IPS-18c (cell line): ENCODE results near the gene PUM1.
"Not testable (repeated sequence)": the region's sequence is repeated elsewhere in the genome, so short reads cannot be mapped to it uniquely, and the experiment has no call there.

ENCODE experiments used
- H3K4me3 ChIP-seq: 2 replicates; pipeline ENCODE4 v1.7.0; 2013; ENCODE audit warnings: low read depth, mild to moderate bottlenecking, low read length, moderate library complexity; ENCODE audit not compliant: insufficient read depth
- H3K9me3 ChIP-seq: one replicate; pipeline ENCODE4 v1.6.1; 2013; ENCODE audit warnings: mild to moderate bottlenecking, low read length, moderate library complexity; ENCODE audit not compliant: control insufficient read depth, insufficient read depth

Gene PUM1

DNA sequence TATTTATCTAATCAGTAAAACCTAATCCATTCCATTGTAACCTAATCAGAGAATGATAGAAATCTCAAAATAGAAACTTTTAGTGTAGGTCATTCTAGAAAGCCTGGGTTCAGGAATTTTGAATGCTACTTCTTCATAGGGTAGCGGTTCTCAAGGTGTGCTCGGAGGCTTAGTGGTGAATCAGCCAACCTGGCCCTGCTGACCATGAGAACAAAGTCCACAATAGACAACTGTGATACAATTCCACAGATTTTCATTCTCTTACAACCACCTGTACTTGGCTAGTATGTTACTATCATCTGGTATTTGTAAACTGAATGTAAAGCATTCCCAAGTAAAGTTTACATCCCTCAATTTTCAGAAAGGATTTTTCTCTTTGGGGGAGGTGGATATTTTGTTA lies 7.5 kb upstream of the PUM1 start:
- no peak overlapping the region for H3K4me3 ChIP-seq
- peaks cover 2% of the 10 kb centered on the region for H3K9me3 ChIP-seq

DNA sequence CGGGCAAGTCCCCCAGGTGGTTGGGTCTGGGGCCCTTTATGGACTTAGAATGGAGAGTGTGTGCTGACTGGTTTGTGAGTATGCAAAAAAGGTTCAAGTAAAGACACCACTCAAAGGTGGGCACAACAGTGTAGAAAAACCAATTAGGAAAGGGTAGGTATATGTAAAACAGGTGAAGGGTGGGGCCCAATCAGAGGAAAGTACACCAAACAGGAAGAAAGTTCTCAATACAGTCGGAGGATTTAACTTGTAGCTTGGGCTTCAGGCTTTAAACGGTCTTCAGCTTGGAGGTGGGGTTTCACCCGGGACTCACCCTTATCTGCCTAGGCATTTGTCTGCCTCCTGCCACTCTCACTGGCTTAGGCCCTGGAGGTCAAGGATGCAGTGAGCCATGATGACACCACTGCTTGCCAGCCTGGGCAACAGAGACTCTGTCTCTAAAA lies 6.8 kb upstream of the PUM1 start:
- no peak overlapping the region for H3K4me3 ChIP-seq

DNA sequence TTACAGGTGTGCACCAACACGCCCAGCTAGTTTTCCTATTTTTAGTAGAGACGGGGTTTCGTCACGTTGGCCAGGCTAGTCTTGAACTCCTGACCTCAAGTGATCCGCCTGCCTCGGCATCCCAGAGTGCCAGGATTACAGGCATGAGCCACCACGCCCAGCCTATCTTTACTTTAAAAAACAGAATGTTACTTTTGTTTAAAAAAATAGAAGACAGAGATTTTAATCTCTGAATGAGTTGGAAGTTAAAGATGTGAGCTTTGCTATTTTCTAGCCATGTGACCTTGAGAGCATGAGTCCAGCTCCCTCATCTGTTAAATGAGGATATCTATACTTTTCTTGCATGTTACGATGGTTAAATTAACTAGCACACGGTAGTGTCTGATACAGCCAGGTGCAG lies 3.9 kb upstream of the PUM1 start:
- H3K9me3 ChIP-seq, result peaks cover 2% of the 10 kb centered on the region
- H3K4me3 ChIP-seq, result no peak overlapping the region

More for the DNA sequence above, 6.8 kb upstream of the PUM1 start:
- peaks cover 2% of the 10 kb centered on the region for H3K9me3 ChIP-seq

DNA sequence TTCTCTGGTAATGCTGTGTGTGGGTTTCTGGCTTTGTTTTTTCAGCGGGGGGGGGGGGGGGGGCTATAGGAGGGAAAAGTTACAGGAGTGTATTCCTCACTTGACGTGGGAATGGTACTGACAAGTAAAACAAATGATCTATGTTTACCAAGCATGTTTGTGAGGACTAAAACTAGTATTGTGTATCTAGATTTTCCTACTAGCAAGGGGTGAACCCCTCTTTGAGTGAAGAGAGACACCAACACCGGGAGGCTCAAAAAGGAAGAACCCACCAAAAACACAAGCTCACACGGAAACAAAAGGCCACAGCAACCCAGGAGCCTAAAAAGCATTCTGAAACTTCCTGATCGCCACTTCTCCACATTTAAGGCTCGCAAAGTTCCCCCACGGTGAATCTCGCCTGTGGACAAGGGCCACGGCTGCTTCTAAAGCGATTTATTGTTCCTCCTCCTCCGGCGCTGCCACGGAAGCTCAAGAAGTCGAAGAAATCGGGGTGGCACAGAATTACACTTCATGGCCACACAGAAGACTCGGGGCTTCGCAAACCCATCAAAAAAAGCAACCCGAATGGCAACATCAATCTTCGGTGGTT lies 703 bp downstream of the PUM1 start:
- Histone ChIP-seq H3K9me3 (no peaks in the 10 kb centered on the region), H3K4me3 (peak overlapping the region; percentile 95)

DNA sequence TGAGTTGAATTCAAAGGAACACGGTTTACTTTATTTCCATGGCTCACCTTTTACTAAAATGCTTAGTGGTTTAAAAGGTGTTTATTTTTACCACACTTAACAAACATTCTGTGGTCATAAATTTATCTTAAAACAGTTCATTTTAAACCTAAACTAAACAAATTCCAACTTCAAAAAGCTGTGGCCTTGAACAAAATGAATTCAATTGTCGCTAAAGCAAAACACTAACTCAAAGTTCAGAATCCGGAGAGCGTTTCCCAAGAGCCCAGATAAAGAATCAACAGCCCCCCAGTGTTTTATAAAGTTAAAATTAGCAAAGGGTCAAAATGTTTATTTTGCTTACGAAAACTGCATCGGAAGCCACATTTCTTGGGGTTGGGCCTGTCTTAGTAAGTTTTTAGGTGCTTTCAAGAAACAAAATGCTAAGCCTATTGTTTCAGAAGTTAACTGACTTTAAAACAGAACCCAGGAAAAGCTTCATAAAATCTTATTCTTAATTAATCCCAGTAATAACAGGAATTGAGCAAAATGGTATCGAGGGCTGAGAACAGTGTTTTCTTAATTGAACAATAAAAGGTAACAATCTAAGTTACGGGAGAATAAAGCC lies 1.3 kb downstream of the PUM1 start:
- Histone ChIP-seq H3K9me3 (no peaks in the 10 kb centered on the region), H3K4me3 (peak overlapping the region; percentile 95)

DNA sequence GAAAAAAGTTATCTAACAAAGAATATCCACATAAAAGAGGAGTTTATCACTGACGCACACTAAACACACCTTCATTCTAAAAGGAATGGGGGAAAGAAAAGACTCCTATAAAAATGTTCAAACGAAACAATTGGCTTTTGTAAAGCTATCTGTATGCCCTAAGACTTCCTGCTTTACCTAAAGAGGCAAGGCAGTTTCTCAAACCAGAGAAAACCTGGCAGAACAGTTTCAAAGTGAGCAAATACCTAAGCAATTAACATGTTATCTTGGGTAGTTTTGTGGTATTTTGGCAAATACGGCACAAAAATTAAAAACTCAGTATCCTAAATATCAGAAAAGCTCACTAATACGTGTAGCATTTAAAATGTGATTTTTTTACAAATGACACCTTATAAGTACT lies 1.9 kb downstream of the PUM1 start:
- Histone ChIP-seq H3K9me3 (no peaks in the 10 kb centered on the region), H3K4me3 (peak overlapping the region; percentile 95)

DNA sequence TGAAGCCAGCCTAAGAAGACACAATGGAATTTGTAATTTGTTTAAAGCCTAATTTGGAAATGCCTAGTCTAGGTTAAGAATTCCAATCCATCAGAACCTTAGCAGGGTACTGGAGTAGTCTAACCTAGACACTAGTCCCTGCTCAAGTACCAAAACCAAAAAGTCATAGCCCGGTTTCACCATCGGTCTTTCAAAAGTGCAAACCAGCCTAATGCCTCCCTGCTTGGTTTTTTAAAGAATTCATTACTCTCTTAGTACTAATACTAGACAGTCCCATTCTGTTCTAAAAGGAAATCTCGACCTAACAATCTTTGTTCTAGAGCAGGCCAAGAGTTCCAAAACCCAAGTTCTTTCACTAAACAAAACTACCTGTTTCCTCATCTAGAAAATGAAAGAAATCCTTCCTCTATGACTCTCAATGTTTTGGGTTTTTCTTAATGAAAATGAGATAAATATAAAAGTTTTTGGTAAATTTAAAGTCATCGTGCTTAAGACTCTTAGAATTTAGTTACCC lies 2.6 kb downstream of the PUM1 start:
- Histone ChIP-seq H3K9me3 (no peaks in the 10 kb centered on the region), H3K4me3 (no peak overlapping the region)

DNA sequence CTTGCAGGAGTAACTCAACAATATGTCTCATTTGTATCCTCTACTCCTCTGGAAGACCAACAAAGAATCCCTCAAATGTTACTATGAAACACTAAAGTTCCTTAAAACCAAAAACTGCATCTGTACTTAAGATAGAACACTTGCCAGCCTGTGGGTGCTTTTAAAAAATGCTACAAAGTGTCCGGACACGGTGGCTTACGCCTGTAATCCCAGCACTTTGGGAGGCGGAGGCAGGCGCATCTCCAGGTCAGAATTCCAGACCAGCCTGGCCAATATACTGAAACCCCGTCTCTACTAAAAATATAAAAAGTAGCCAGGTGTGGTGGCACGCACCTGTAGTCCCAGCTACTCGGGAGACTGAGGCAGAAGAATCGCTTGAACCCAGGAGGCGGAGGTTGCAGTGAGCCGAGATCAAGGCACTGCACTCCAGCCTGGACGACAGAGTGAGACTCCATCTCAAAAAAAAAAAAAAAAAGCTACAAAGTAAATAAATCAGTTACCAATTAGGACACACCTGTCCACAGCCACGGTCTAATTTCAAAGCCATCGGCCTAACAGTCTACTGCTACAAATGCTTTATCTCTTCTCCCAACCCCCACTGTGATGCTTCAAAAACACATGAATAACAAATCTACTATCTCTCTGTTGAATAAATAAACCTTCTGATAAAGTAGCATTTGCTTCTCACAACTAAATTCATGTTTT lies 3.2 kb downstream of the PUM1 start:
- not testable (repeated sequence) for H3K9me3 ChIP-seq, H3K4me3 ChIP-seq

DNA sequence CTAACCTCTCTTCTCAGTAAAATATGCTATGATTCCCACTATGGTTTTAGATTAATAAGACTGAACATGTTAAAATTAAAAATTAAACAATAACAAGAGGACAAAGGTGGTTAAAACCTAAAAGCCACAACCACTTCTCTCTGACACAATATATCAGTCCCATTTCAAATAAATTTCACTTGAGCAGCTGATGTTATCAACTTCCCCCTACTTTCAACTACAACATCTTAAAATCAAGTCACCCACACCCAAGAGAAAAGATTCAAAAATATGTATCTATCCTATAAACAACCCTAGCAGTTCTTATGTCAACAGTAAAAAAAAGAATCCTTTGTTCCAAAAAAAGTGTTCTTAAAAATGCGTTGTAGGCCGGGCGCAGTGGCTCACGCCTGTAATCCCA lies 7.5 kb downstream of the PUM1 start:
- Histone ChIP-seq H3K9me3 (no peaks in the 10 kb centered on the region), H3K4me3 (no peak overlapping the region)

DNA sequence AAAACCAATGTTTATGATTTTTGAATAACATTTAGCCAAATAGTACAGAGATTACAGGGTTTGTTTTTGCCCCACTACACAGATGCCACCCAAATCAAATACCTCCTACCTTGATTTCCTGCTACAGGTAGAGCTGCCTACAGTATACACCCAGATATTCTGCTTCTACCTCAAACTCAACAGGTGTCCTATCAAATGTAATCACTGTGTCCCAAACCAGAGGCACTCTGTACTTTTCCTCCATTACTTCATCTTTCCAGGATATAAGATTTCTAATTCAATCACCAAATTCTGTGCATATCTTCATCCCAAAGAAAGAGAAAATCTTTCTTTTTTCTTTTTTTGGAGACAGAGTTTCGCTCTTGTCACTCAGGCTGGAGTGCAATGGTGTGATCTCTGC lies 9.6 kb downstream of the PUM1 start:
- no peaks in the 10 kb centered on the region for H3K9me3 ChIP-seq
- H3K4me3 ChIP-seq, result no peak overlapping the region

DNA sequence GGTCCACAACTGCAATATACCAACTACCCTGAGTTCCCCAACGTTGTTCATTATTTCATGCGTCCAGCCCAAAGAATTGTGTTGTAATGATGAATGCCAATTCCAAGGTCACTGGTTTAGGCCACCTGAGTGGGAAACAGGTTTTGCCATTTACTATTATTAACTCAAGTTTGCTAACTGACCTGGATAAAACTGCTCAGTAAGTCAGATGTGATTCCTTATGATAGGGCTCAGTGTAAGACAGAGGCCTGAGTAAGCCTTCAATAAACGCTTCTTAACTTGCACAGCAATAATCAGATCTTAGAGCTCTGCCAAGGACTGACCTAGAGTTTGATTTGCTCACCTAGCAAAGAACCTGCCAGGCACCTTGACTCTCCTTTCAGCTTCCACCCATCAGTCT lies 10.0 kb downstream of the PUM1 start:
- Histone ChIP-seq H3K9me3 (no peaks in the 10 kb centered on the region), H3K4me3 (no peak overlapping the region)

DNA sequence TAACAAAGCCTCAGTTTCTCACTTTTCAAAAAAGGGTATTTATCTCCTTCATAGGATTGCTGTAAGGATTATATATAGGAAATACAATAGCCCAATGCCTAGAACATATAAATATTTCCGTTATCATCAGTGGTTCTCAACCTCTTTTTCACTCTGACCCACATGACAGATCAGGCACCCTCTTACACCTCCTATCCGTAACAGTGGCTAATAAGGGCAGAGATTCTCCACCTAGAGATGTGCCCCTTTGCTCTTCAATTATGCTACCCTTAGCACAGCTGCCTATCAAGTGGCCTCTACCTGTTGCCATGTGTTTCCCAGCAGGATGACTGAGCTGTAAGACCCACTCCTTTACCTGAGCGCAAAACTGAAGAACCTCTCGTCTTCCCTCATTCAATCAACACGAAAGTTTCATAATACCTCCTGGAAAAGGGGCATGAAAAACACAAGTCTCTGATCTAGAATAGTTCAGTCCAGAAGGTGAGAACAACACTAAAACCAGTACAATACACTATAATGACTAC lies 10.5 kb downstream of the PUM1 start:
- Histone ChIP-seq H3K9me3 (no peaks in the 10 kb centered on the region), H3K4me3 (no peak overlapping the region)

DNA sequence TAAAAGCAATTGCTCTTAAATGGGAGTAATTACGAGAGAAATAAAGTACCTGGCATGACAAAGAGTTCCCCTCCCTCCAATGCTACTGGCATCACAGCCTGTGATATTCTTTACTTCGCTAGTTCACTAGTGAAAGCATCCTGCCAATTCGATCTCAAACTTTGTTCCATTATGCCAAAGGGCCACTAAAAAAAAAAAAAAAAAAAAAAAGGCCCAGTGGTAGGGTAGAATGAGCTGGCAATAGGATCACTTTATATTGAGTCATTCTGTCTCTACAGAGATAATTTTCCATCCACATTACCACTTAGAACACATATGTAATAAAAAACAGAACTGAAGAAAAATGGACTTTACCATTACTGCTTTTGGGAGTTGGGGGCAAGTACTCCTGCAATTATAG lies 11.2 kb downstream of the PUM1 start:
- no peak overlapping the region for H3K4me3 ChIP-seq
- H3K9me3 ChIP-seq, result no peaks in the 10 kb centered on the region

DNA sequence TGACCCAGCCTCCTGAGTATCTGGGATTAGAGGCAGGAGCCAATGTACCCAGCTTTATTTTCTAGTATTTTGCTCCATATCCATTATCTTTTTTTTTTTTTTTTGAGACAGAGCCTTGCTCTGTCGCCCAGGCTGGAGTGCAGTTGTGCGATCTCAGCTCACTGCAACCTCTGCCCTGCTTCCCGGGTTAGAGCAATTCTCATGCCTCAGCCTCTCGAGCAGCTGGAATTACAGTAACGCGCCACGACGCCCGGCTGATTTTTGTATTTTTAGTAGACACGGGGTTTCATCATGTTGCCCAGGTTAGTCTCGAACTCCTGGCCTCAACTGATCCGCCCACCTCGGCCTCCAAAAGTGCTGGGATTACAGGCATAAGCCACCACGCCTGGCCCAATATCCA lies 12.9 kb downstream of the PUM1 start:
- not testable (repeated sequence) for H3K4me3 ChIP-seq, H3K9me3 ChIP-seq

DNA sequence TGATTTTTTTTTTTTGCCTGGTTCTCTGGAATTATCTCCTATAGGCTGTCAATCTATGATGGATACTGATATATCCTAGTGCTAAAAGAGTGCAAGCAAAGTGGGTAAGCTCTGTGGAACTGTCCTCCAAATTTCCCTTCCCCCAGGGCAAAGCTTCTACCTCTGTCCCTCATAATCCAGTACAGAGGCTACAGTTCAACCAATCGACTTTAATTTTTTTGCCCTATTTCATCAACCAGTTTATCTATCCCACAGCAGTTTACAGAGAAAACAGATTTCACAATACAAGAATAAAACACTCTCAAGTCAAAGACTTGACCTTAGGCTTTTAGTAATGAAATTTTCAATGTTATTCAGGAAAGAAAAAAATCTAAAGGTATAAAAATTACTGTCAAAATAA lies 13.9 kb downstream of the PUM1 start:
- H3K4me3 ChIP-seq, result no peak overlapping the region
- H3K9me3 ChIP-seq, result no peaks in the 10 kb centered on the region

DNA sequence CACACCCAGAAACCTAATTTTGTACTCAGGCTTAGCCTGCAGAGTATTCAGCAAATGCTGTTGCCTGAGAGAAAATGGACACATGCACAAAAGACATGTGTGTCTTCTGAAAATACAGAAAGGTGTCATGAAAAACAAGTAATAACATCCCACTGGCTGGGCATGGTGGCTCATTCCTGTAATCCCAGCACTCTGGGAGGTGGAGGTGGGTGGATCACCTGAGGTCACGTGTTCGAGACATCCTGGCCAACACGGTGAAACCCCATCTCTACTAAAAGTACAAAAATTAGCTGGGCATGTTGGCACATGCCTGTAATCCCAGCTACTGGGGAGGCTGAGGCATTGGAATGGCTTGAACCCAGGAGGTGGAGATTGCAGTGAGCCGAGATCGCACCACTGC lies 18.0 kb downstream of the PUM1 start:
- not testable (repeated sequence) for H3K9me3 ChIP-seq, H3K4me3 ChIP-seq

DNA sequence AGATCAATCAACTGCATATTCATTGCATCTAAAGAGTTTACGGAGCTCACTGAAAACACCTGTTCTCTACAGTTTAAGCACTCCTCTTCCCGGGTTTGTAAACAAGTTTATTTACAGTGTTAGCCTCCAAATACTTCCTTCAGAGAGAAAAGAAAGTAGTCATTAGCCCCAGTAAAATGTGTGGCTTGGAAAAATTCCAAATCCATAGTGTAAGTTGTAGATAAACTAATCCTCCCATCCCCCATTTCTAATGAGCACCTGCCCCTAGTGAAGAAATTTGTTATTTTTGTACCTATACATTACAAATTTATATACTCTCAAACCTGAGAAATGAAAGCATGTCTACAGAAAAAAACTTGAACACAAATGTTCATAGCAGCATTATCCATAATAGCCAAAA lies 21.9 kb downstream of the PUM1 start:
- Histone ChIP-seq H3K4me3 (no peak overlapping the region), H3K9me3 (no peaks in the 10 kb centered on the region)

DNA sequence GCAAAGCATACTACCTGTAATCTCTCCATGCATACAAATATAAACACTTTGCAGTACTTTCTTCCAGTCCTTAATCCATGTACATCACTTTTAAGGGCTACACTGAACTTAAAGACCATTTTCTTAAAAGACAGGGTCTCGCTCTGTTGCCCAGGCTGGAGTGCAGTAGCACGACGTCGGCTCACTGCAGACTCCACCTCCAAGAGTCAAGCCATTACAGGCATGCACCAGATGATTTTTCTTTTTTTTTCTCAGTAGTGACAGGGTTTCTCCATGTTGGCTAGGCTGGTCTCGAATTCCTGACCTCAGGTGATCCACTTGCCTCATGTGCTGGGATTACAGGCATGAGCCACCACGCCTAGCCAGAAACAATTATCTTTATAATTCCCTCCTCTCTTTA lies 22.9 kb downstream of the PUM1 start:
- no peak overlapping the region for H3K4me3 ChIP-seq
- no peaks in the 10 kb centered on the region for H3K9me3 ChIP-seq
